ENCODE measurements around the gene AMT.
A peak's percentile ranks its signal among the peaks of the same experiment; 100 is the strongest.

Gene AMT

GRCh38 chr3:49454898-49455681 lies 32.8 kb upstream of the AMT start:
- no peak for TF ChIP-seq CTCF (IDR thresholded peaks at IDR 0.05; ENCODE audit: control insufficient read depth, extremely low read depth, insufficient read depth)
- no peak for DNase-seq (ENCODE audit: low read depth)
- no peak overlapping the region for H3K4me3 ChIP-seq (ENCODE audit: low read depth, low read length)

GRCh38 chr3:49454458-49454857 lies 32.2 kb upstream of the AMT start:
- TF ChIP-seq CTCF (IDR thresholded peaks at IDR 0.05; ENCODE audit: control insufficient read depth, extremely low read depth, insufficient read depth): peak; percentile 37
- DNase-seq (ENCODE audit: low read depth): no peak

GRCh38 chr3:49453621-49454020 lies 31.3 kb upstream of the AMT start:
- DNase-seq (ENCODE audit: low read depth): no peak
- H3K4me3 ChIP-seq (ENCODE audit: low read depth, low read length): no peak overlapping the region
- TF ChIP-seq CTCF (IDR thresholded peaks at IDR 0.05; ENCODE audit: control insufficient read depth, extremely low read depth, insufficient read depth): no peak

More at GRCh38 chr3:49454458-49454857, 32.2 kb upstream of the AMT start:
- H3K4me3 ChIP-seq (ENCODE audit: low read depth, low read length): no peak overlapping the region

- H3K4me3 ChIP-seq (ENCODE audit: low read depth, low read length): no peak overlapping the region
- no peak for TF ChIP-seq CTCF (IDR thresholded peaks at IDR 0.05; ENCODE audit: control insufficient read depth, extremely low read depth, insufficient read depth)
- no peak for DNase-seq (ENCODE audit: low read depth)
These were observed 23.1 kb upstream of the AMT start for GRCh38 chr3:49445391-49445790.

GRCh38 chr3:49434731-49435130 lies 12.5 kb upstream of the AMT start:
- DNase-seq (ENCODE audit: low read depth): no peak
- H3K4me3 ChIP-seq (ENCODE audit: low read depth, low read length): no peak overlapping the region
- no peak for TF ChIP-seq CTCF (IDR thresholded peaks at IDR 0.05; ENCODE audit: control insufficient read depth, extremely low read depth, insufficient read depth)

- no peak for TF ChIP-seq CTCF (IDR thresholded peaks at IDR 0.05; ENCODE audit: control insufficient read depth, extremely low read depth, insufficient read depth)
These were observed 6.4 kb upstream of the AMT start for GRCh38 chr3:49428752-49429080.

GRCh38 chr3:49427586-49427985 lies 5.3 kb upstream of the AMT start:
- no peak for DNase-seq (ENCODE audit: low read depth)
- no peak overlapping the region for H3K4me3 ChIP-seq (ENCODE audit: low read depth, low read length)
- TF ChIP-seq CTCF (IDR thresholded peaks at IDR 0.05; ENCODE audit: control insufficient read depth, extremely low read depth, insufficient read depth): no peak

More at GRCh38 chr3:49428752-49429080, 6.4 kb upstream of the AMT start:
- DNase-seq (ENCODE audit: low read depth): no peak
- H3K4me3 ChIP-seq (ENCODE audit: low read depth, low read length): peak overlapping the region; percentile 62
